Measurements from ENCODE around the gene ENPP7. TPM values are rescaled to one million over a fixed set of nuclear protein-coding genes. Genes with fewer than 3 reads are reported as not detected.

The ENPP7 gene, protein sequence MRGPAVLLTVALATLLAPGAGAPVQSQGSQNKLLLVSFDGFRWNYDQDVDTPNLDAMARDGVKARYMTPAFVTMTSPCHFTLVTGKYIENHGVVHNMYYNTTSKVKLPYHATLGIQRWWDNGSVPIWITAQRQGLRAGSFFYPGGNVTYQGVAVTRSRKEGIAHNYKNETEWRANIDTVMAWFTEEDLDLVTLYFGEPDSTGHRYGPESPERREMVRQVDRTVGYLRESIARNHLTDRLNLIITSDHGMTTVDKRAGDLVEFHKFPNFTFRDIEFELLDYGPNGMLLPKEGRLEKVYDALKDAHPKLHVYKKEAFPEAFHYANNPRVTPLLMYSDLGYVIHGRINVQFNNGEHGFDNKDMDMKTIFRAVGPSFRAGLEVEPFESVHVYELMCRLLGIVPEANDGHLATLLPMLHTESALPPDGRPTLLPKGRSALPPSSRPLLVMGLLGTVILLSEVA
- not detected in 2 replicates for total RNA-seq

DNA sequence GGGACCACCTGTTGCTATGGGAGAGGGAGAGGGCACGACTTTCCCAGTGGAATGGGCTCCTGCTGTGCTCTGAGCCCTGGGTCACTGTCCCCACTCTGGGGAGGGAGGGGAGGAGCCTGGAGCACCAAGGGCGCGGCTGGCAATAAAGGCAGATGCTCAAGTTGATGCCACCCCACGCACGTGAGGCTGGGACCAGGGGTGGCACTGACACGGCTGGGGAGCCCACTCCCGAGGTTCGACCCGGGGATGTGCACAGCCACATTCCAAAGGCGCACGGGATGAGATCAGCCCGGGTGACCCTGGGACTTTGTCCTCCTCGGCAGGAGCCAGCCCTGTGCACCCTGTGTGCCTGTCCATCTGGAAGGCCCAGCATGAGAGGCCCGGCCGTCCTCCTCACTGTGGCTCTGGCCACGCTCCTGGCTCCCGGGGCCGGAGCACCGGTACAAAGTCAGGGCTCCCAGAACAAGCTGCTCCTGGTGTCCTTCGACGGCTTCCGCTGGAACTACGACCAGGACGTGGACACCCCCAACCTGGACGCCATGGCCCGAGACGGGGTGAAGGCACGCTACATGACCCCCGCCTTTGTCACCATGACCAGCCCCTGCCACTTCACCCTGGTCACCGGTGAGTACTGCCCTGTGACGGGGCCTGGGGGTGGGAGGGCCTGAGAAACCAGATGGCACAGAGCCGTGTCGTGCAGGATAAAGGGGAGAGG is at the start of gene ENPP7:
Gene ENPP7 (plus strand): TSS at position 175 of the 715 bp plus-strand sequence. CDS start 197 bp downstream, at position 372.

DNA sequence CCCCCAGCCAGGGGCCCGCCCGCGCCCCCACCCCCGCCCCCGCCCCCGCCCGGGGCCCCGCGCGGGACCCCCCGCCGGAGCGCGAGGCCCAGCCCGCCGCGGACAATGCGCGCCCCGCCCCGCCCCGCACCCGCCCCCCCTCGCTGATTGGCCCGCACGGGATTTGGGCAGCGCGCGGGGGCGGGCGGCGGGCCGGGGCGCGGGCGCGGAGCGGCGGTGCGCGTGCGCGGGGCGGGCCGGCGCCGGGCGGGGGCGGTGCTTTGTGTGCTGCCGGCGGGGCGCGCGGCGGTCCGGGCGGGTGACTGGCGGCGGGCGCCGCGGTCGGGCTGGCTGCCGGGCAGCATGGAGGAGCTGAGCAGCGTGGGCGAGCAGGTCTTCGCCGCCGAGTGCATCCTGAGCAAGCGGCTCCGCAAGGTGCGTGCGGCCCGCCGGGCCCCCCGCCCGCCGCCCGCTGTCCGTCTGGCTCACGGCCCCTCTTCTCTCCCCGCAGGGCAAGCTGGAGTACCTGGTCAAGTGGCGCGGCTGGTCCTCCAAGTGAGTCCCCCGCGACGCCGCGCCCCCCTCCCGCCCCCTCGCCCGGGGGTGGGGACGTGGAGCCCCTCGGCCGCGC is 47.3 kb downstream of the ENPP7 start, which contains the start of gene CBX2:
Gene CBX2 (plus strand): TSS at position 255 of the 610 bp plus-strand sequence. CDS start 88 bp downstream, at position 343.

Small RNA genes lying within 50 kb of the gene (small RNA-seq; reads per million reads assigned to genes)
- gene MIR4739, result not detected

Other genes with a start within 250 kb of the ENPP7 start
- gene RBFOX3, start 119.9 kb upstream of the ENPP7 start, total RNA-seq, result not detected in 2 replicates
- 8.6 and 12.7 TPM in 2 replicates for gene CBX2, start 47.2 kb downstream of the ENPP7 start, total RNA-seq
- gene CBX8, start 66.1 kb downstream of the ENPP7 start, total RNA-seq, result 1.9 and 2.4 TPM in 2 replicates
- gene CBX4, start 108.5 kb downstream of the ENPP7 start, total RNA-seq, result 8.2 and 8.9 TPM in 2 replicates